A673 (cell line): ENCODE data around the gene CST6. TPM values are rescaled to one million over a fixed set of nuclear protein-coding genes. Genes with fewer than 3 reads are reported as not detected.

Source experiments
- BruUV-seq: library from RNA; stranded (reverse); fragments of 400-500 nt; replicated peaks from 2 replicates; lab custom pipeline; 2021; lab: Mats Ljungman, UMichigan
- CTCF ChIA-PET: fragments of 300-600 bp; sonication (Branson Sonifier 250); formaldehyde crosslinking; loops from one replicate; lab custom pipeline; 2022; ENCODE audit warnings: antibody characterized with exemption; lab: Charles Lee
- POLR2A ChIA-PET: fragments of 300-600 bp; sonication (Branson Sonifier 250); formaldehyde crosslinking; loops from one replicate; lab custom pipeline; 2022; ENCODE audit warnings: antibody characterized with exemption; ENCODE audit not compliant: low non-redundant PET; lab: Charles Lee
- DNase-seq: peaks from one replicate; pipeline ENCODE4 v3.0.0-alpha.2; 2015; ENCODE audit warnings: low spot score
- H3K27ac ChIP-seq: fragments of 200-600 bp; sonication (generic); 2 replicates; pipeline ENCODE4 v1.5.1; 2016; ENCODE audit warnings: mixed run types, low read depth, mild to moderate bottlenecking, mixed read lengths, antibody characterized with exemption, low read length; ENCODE audit not compliant: poor library complexity, severe bottlenecking
- H3K27me3 ChIP-seq: fragments of 200-600 bp; sonication (generic); replicated peaks from 2 replicates; pipeline ENCODE4 v1.6.1; 2017; ENCODE audit warnings: mixed run types, low read depth, mild to moderate bottlenecking, mixed read lengths, antibody characterized with exemption, low read length; ENCODE audit not compliant: insufficient read depth, poor library complexity
- H3K36me3 ChIP-seq: fragments of 200-600 bp; sonication (generic); 2 replicates; pipeline ENCODE4 v1.6.1; 2016; ENCODE audit warnings: mixed run types, mild to moderate bottlenecking, mixed read lengths, antibody characterized with exemption, low read length; ENCODE audit not compliant: insufficient read depth, poor library complexity, severe bottlenecking
- H3K4me1 ChIP-seq: fragments of 200-600 bp; sonication (generic); 2 replicates; pipeline ENCODE4 v1.6.1; 2017; ENCODE audit warnings: mixed run types, mild to moderate bottlenecking, mixed read lengths, antibody characterized with exemption, low read length; ENCODE audit not compliant: insufficient read depth, poor library complexity, severe bottlenecking
- H3K4me3 ChIP-seq: fragments of 200-600 bp; sonication (generic); 2 replicates; pipeline ENCODE4 v1.5.1; 2016; ENCODE audit warnings: low read depth, mixed run types, mild to moderate bottlenecking, mixed read lengths, low read length; ENCODE audit not compliant: poor library complexity, severe bottlenecking
- H3K9me3 ChIP-seq: fragments of 200-600 bp; sonication (generic); 2 replicates; pipeline ENCODE4 v1.6.1; 2016; ENCODE audit warnings: mixed run types, low read depth, mild to moderate bottlenecking, mixed read lengths, antibody characterized with exemption, low read length; ENCODE audit not compliant: poor library complexity, severe bottlenecking
- CTCF ChIP-seq: fragments of 300-800, 200-600 bp; sonication (generic); conservative IDR thresholded peaks from 2 replicates; pipeline ENCODE4 v1.5.1; 2017; ENCODE audit warnings: low read depth, mild to moderate bottlenecking, antibody characterized with exemption, low read length, moderate library complexity, mixed read lengths
- EZH2 ChIP-seq: fragments of 200-600 bp; sonication (generic); IDR thresholded peaks from 2 replicates; pipeline ENCODE4 v1.6.1; 2017; ENCODE audit warnings: borderline replicate concordance, low read depth, mild to moderate bottlenecking, mixed read lengths, antibody characterized with exemption, low read length; ENCODE audit not compliant: poor library complexity, severe bottlenecking
- intact Hi-C: fragments of 100-400 bp; cut with micrococcal nuclease; formaldehyde crosslinking; loops from one replicate; pipeline ENCODE4 v1.10.0; 2022; ENCODE audit not compliant: unreplicated experiment
- total RNA-seq: library from RNA; stranded (reverse); gene quantifications from 2 replicates; pipeline ENCODE4 v1.2.3, GENCODE V29; 2021

Gene CST6
- total RNA-seq, 1 experiment from 2014 or later, result 2.3 TPM

GRCh38 chr11:66015936-66016792 is 4.4 kb downstream of the CST6 start:
- CTCF ChIA-PET, result no interaction called here
- intact Hi-C loops, result no loop called here

GRCh38 chr11:66016793-66017177 is 5.0 kb downstream of the CST6 start:
- CTCF ChIA-PET, result no interaction called here
- H3K9me3 ChIP-seq, result no peaks in the 10 kb centered on the region
- no TSS peak for BruUV-seq
- DNase-seq, result no peak
- H3K36me3 ChIP-seq, result no peaks in the 10 kb centered on the region
- intact Hi-C loops, result no loop called here
- H3K27me3 ChIP-seq, result no peaks in the 10 kb centered on the region
- no peak overlapping the region for H3K4me3 ChIP-seq
- peak overlapping the region; percentile 62 for H3K27ac ChIP-seq
- peaks cover 23% of the 10 kb centered on the region for H3K4me1 ChIP-seq
- POLR2A ChIA-PET, result interaction anchor here (0.6 kb wide), 1 partner anchor 157 kb away, joined by 3 read pairs; the partner anchor contains the start of gene MUS81
- TF ChIP-seq CTCF, result no peak
- no peak for TF ChIP-seq EZH2

More at GRCh38 chr11:66015936-66016792, 4.4 kb downstream of the CST6 start:
- peak; percentile 85 for DNase-seq
- POLR2A ChIA-PET, result interaction anchor here (0.5 to 0.6 kb wide), 2 partner anchors 156 to 517 kb away, joined by 3 read pairs; partner anchors contain the start of genes MALAT1 and MUS81
- TF ChIP-seq EZH2, result no peak
- no peak for TF ChIP-seq CTCF
- BruUV-seq, result no TSS peak
- Histone ChIP-seq H3K4me1 (peaks cover 23% of the 10 kb centered on the region), H3K36me3 (no peaks in the 10 kb centered on the region), H3K4me3 (no peak overlapping the region), H3K27me3 (no peaks in the 10 kb centered on the region), H3K27ac (peak overlapping the region; percentile 62), H3K9me3 (no peaks in the 10 kb centered on the region)

GRCh38 chr11:66017321-66017720 is 5.5 kb downstream of the CST6 start:
- Histone ChIP-seq H3K4me3 (no peak overlapping the region), H3K27ac (no peak overlapping the region), H3K27me3 (no peaks in the 10 kb centered on the region), H3K36me3 (no peaks in the 10 kb centered on the region), H3K4me1 (peaks cover 23% of the 10 kb centered on the region), H3K9me3 (no peaks in the 10 kb centered on the region)
- BruUV-seq, result no TSS peak
- intact Hi-C loops, result no loop called here
- CTCF ChIA-PET, result no interaction called here
- TF ChIP-seq CTCF, result no peak
- no peak for TF ChIP-seq EZH2
- no peak for DNase-seq
- POLR2A ChIA-PET, result no interaction called here
